GM23248 (cell line): ENCODE measurements around the gene CAMKMT.

Source experiments
- EZH2 ChIP-seq: fragments of 200-600 bp; sonication (generic); IDR thresholded peaks from 2 replicates; pipeline ENCODE4 v1.6.1; 2018; ENCODE audit warnings: antibody characterized with exemption, mild to moderate bottlenecking; ENCODE audit not compliant: insufficient read depth, poor library complexity, severe bottlenecking
- EZH2phosphoT487 ChIP-seq: fragments of 200-600 bp; sonication (generic); IDR thresholded peaks from 2 replicates; pipeline ENCODE4 v1.6.1; 2018; ENCODE audit warnings: antibody characterized with exemption, moderate library complexity, mild to moderate bottlenecking, low read depth; ENCODE audit not compliant: insufficient read depth

DNA sequence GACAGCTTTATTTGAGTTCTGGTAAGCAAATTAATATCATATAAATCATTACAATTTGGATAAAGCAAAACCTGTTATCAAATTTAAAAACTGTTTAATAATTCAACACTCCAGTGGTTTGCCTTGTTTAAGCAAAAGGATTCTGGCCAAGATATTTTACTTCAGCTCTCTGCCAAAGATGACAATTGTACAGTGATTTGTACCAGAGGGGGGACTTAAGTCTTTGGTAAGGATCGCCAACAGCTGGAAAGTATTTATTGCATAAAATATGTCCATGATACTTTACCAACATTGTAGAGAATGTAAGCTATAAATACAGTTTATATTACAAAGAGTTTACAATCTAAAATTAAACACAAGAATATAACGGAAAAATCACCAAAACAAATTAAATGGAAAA, 14.2 kb upstream of the CAMKMT start:
- no peak for TF ChIP-seq EZH2
- TF ChIP-seq EZH2phosphoT487: no peak
